Neuronal stem cell (in vitro differentiated cells): Measurements from ENCODE around the gene ASB5.

Experiments
- DNase-seq: peaks from one replicate; pipeline ENCODE4 v3.0.0-alpha.2; 2013; ENCODE audit warnings: low spot score
- H2AFZ ChIP-seq: one replicate; pipeline ENCODE4 v1.6.1; 2013; ENCODE audit warnings: mild to moderate bottlenecking, low read length, inconsistent platforms
- H2AK5ac ChIP-seq: 2 replicates; pipeline ENCODE4 v1.6.1; 2013; ENCODE audit warnings: low read depth, mild to moderate bottlenecking, inconsistent platforms, low read length, moderate library complexity, mixed read lengths
- H2BK120ac ChIP-seq: 2 replicates; pipeline ENCODE4 v1.6.1; 2013; ENCODE audit warnings: low read depth, mild to moderate bottlenecking, inconsistent platforms, low read length, moderate library complexity, mixed read lengths
- H2BK12ac ChIP-seq: one replicate; pipeline ENCODE4 v1.6.1; 2013; ENCODE audit warnings: low read length, inconsistent platforms
- H2BK15ac ChIP-seq: 2 replicates; pipeline ENCODE4 v1.6.1; 2013; ENCODE audit warnings: mild to moderate bottlenecking, low read length, inconsistent platforms, mixed read lengths
- H2BK5ac ChIP-seq: one replicate; pipeline ENCODE4 v1.6.1; 2013; ENCODE audit warnings: inconsistent platforms, mild to moderate bottlenecking, low read length, moderate library complexity
- H3K14ac ChIP-seq: one replicate; pipeline ENCODE4 v1.6.1; 2013; ENCODE audit warnings: low read length, inconsistent platforms
- H3K18ac ChIP-seq: 2 replicates; pipeline ENCODE4 v1.6.1; 2013; ENCODE audit warnings: low read length, inconsistent platforms
- H3K23ac ChIP-seq: 2 replicates; pipeline ENCODE4 v1.6.1; 2013; ENCODE audit warnings: low read depth, mild to moderate bottlenecking, mixed read lengths, low read length, inconsistent platforms; ENCODE audit not compliant: poor library complexity
- H3K27ac ChIP-seq: replicated peaks from 3 replicates; pipeline ENCODE4 v1.5.1; 2013; ENCODE audit warnings: low read length, inconsistent platforms
- H3K27me3 ChIP-seq, 3 experiments: 2 replicates each; pipeline ENCODE4 v1.6.1; 2013; ENCODE audit warnings: low read length in 3 of 3, mild to moderate bottlenecking in 2 of 3, inconsistent platforms in 1 of 3, low read depth in 1 of 3, mixed read lengths in 1 of 3, moderate library complexity in 1 of 3; ENCODE audit not compliant: control insufficient read depth in 3 of 3, insufficient read depth in 3 of 3
- H3K36me3 ChIP-seq, 2 donors: replicated peaks in 1 of 2; 2 replicates each; pipeline ENCODE4 v1.6.1; 2013; ENCODE audit warnings: low read length in 2 of 2; ENCODE audit not compliant: control insufficient read depth in 2 of 2, insufficient read depth in 2 of 2
- H3K4ac ChIP-seq: 2 replicates; pipeline ENCODE4 v1.6.1; 2013; ENCODE audit warnings: inconsistent platforms, mild to moderate bottlenecking, low read length, moderate library complexity
- H3K4me1 ChIP-seq, 2 donors: 1 replicate in 1 of 2; 2 replicates in 1 of 2; pipeline ENCODE4 v1.6.1; 2013; ENCODE audit warnings: low read length in 2 of 2, low read depth in 1 of 2; ENCODE audit not compliant: control insufficient read depth in 2 of 2, insufficient read depth in 1 of 2
- H3K4me2 ChIP-seq: one replicate; pipeline ENCODE4 v1.6.1; 2013; ENCODE audit warnings: mild to moderate bottlenecking, low read length, inconsistent platforms; ENCODE audit not compliant: insufficient read depth, poor library complexity, severe bottlenecking
- H3K4me3 ChIP-seq, 2 donors: 2 replicates each; pipeline ENCODE4 v1.5.1; 2013; ENCODE audit warnings: low read length in 2 of 2, mild to moderate bottlenecking in 2 of 2, inconsistent platforms in 1 of 2, moderate library complexity in 1 of 2
- H3K79me1 ChIP-seq: one replicate; pipeline ENCODE4 v1.6.1; 2013; ENCODE audit warnings: low read depth, mild to moderate bottlenecking, inconsistent platforms, low read length, moderate library complexity
- H3K9ac ChIP-seq: one replicate; pipeline ENCODE4 v1.6.1; 2013; ENCODE audit warnings: mild to moderate bottlenecking, low read depth, low read length, inconsistent platforms; ENCODE audit not compliant: poor library complexity
- H3K9me3 ChIP-seq, 2 donors: replicated peaks in 1 of 2; 2 replicates each; pipeline versions ENCODE3 to v1.6.1; 2013; ENCODE audit warnings: low read length in 2 of 2, mild to moderate bottlenecking in 2 of 2, inconsistent platforms in 1 of 2, low read depth in 1 of 2, mixed read lengths in 1 of 2, moderate library complexity in 1 of 2; ENCODE audit not compliant: control insufficient read depth in 2 of 2, insufficient read depth in 1 of 2
- H4K8ac ChIP-seq: one replicate; pipeline ENCODE4 v1.6.1; 2013; ENCODE audit warnings: low read depth, mild to moderate bottlenecking, inconsistent platforms, low read length, moderate library complexity
- H4K91ac ChIP-seq: one replicate; pipeline ENCODE4 v1.6.1; 2013; ENCODE audit warnings: low read length, low read depth, mild to moderate bottlenecking, inconsistent platforms; ENCODE audit not compliant: poor library complexity
- WGBS, 2 donors: extraction: QIAGEN DNeasy Blood & Tissue Kit; methylation state at CpG; one replicate each; pipeline ENCODE4 v1.1.7; 2013; ENCODE audit warnings: missing lambda C conversion rate in 2 of 2, mixed read lengths in 1 of 2; ENCODE audit not compliant: insufficient read length in 2 of 2, insufficient replicate concordance in 1 of 2; ENCODE audit errors: extremely low coverage in 2 of 2; 5-methylcytosine and 5-hydroxymethylcytosine counted together

ASB5 gene

GRCh38 chr4:176270669-176271068 lies 1.6 kb upstream of the ASB5 start:
- no peak overlapping the region for H2BK15ac ChIP-seq
- no peak overlapping the region for H3K18ac ChIP-seq
- no peak overlapping the region for H3K4me2 ChIP-seq
- no peak overlapping the region for H3K4me3 ChIP-seq
- no peaks in the 10 kb centered on the region for H3K9me3 ChIP-seq
- no peaks in the 10 kb centered on the region for H3K27me3 ChIP-seq
- peak overlapping the region; percentile 70 for H2AFZ ChIP-seq
- DNase-seq: no peak
- H2BK12ac ChIP-seq: no peak overlapping the region
- H2BK5ac ChIP-seq: no peak overlapping the region
- H3K4me1 ChIP-seq: no peaks in the 10 kb centered on the region
- no peak overlapping the region for H3K4ac ChIP-seq
- H3K14ac ChIP-seq: no peak overlapping the region
- H2AK5ac ChIP-seq: no peak overlapping the region
- no peak overlapping the region for H4K8ac ChIP-seq
- no peak overlapping the region for H3K9ac ChIP-seq
- H3K36me3 ChIP-seq: no peaks in the 10 kb centered on the region
- H3K79me1 ChIP-seq: no peaks in the 10 kb centered on the region
- no peak overlapping the region for H3K23ac ChIP-seq
- no peak overlapping the region for H2BK120ac ChIP-seq
- no peak overlapping the region for H4K91ac ChIP-seq
- no peak overlapping the region for H3K27ac ChIP-seq
- no CpG with 5 or more reads among the region's 5 CpGs for WGBS, 2 donors

DNA sequence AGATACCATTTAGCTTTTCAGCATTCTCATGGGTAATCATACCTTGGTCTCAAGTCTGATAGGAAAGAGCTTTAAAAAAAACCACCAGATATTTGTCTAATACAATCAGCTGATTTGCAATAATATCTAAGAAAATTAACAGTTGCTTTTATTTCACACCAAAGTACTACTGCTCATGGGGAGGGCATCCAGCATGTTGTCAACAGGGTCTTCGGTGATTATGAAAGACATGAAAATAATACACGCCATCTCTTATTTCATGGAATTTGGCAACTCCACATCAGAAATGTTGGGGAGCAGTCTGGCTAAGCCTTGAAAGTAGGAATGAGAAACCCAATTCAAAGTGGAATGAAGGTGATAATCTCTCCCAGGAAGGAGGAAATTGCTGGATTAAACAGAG lies 3.0 kb downstream of the ASB5 start:
- Histone ChIP-seq H2AFZ (no peak overlapping the region), H2BK5ac (no peak overlapping the region), H3K9me3 (no peaks in the 10 kb centered on the region), H3K14ac (no peak overlapping the region), H3K79me1 (no peaks in the 10 kb centered on the region), H2BK15ac (no peak overlapping the region), H3K36me3 (no peaks in the 10 kb centered on the region), H2BK120ac (no peak overlapping the region), H4K8ac (no peak overlapping the region), H3K23ac (no peak overlapping the region), H2BK12ac (no peak overlapping the region), H3K27me3 (no peaks in the 10 kb centered on the region), H3K18ac (no peak overlapping the region), H3K27ac (no peak overlapping the region), H2AK5ac (no peak overlapping the region), H3K4ac (no peak overlapping the region), H3K4me3 (no peak overlapping the region), H3K9ac (no peak overlapping the region), H4K91ac (no peak overlapping the region), H3K4me1 (no peaks in the 10 kb centered on the region), H3K4me2 (no peak overlapping the region)
- no CpG with 5 or more reads among the region's 2 CpGs for WGBS, 2 donors
- no peak for DNase-seq

GRCh38 chr4:176262243-176262642 lies 6.8 kb downstream of the ASB5 start:
- no peak overlapping the region for H3K18ac ChIP-seq
- no peak overlapping the region for H2BK120ac ChIP-seq
- no peaks in the 10 kb centered on the region for H3K27me3 ChIP-seq
- no peak overlapping the region for H2AK5ac ChIP-seq
- H4K8ac ChIP-seq: no peak overlapping the region
- no peak overlapping the region for H3K4me3 ChIP-seq
- no peak overlapping the region for H3K4ac ChIP-seq
- no peak overlapping the region for H4K91ac ChIP-seq
- H2BK15ac ChIP-seq: no peak overlapping the region
- no peak overlapping the region for H3K23ac ChIP-seq
- H3K36me3 ChIP-seq: no peaks in the 10 kb centered on the region
- H3K14ac ChIP-seq: no peak overlapping the region
- H3K9me3 ChIP-seq: no peaks in the 10 kb centered on the region
- no peak overlapping the region for H2BK12ac ChIP-seq
- H3K9ac ChIP-seq: no peak overlapping the region
- no peak overlapping the region for H2BK5ac ChIP-seq
- H3K27ac ChIP-seq: no peak overlapping the region
- no peak overlapping the region for H2AFZ ChIP-seq
- H3K4me1 ChIP-seq: peaks cover 0 to 3% of the 10 kb centered on the region in 2 donors
- H3K79me1 ChIP-seq: no peaks in the 10 kb centered on the region
- H3K4me2 ChIP-seq: no peak overlapping the region
- no peak for DNase-seq

- Histone ChIP-seq H3K4me2 (no peak overlapping the region), H2BK5ac (no peak overlapping the region), H3K4ac (no peak overlapping the region), H3K14ac (no peak overlapping the region), H3K27ac (no peak overlapping the region), H3K79me1 (no peaks in the 10 kb centered on the region), H3K23ac (no peak overlapping the region), H2BK15ac (no peak overlapping the region), H4K91ac (no peak overlapping the region), H3K4me3 (no peak overlapping the region), H3K18ac (no peak overlapping the region), H4K8ac (no peak overlapping the region), H3K9ac (no peak overlapping the region), H3K9me3 (no peaks in the 10 kb centered on the region), H2BK120ac (no peak overlapping the region), H3K27me3 (no peaks in the 10 kb centered on the region), H3K36me3 (no peaks in the 10 kb centered on the region), H2AFZ (no peak overlapping the region), H2AK5ac (no peak overlapping the region), H3K4me1 (peaks cover 5 to 7% of the 10 kb centered on the region in 2 donors), H2BK12ac (no peak overlapping the region)
- DNase-seq: no peak
- no CpG with 5 or more reads among the region's 3 CpGs for WGBS, 2 donors
Observed at GRCh38 chr4:176261481-176261880, 7.5 kb downstream of the ASB5 start.
